COR-L47 (cell line): ENCODE data around the gene NOTCH4.
A peak's percentile ranks its signal among the peaks of the same experiment; 100 is the strongest.
"Not testable (repeated sequence)": the region's sequence is repeated elsewhere in the genome, so short reads cannot be mapped to it uniquely, and the experiment has no call there.

Source experiments
- DNase-seq: peaks from one replicate; lab custom pipeline; 2025; lab: John Stamatoyannopoulos, UW

The NOTCH4 gene

GRCh38 chr6:32223258-32224235 is at the start of gene NOTCH4:
NOTCH4 (minus strand) TSS chr6:32224067; CDS start chr6:32223928, 139 bp downstream.
- no peak for DNase-seq

GRCh38 chr6:32271429-32271828 is 47.6 kb upstream of the NOTCH4 start:
- no peak for DNase-seq

GRCh38 chr6:32268459-32268858 is 44.6 kb upstream of the NOTCH4 start:
- DNase-seq = not testable (repeated sequence)

- no peak for DNase-seq
These were observed 43.2 kb upstream of the NOTCH4 start for GRCh38 chr6:32267035-32267434.

GRCh38 chr6:32257262-32257661 is 33.4 kb upstream of the NOTCH4 start:
- DNase-seq = not testable (repeated sequence)

DNA sequence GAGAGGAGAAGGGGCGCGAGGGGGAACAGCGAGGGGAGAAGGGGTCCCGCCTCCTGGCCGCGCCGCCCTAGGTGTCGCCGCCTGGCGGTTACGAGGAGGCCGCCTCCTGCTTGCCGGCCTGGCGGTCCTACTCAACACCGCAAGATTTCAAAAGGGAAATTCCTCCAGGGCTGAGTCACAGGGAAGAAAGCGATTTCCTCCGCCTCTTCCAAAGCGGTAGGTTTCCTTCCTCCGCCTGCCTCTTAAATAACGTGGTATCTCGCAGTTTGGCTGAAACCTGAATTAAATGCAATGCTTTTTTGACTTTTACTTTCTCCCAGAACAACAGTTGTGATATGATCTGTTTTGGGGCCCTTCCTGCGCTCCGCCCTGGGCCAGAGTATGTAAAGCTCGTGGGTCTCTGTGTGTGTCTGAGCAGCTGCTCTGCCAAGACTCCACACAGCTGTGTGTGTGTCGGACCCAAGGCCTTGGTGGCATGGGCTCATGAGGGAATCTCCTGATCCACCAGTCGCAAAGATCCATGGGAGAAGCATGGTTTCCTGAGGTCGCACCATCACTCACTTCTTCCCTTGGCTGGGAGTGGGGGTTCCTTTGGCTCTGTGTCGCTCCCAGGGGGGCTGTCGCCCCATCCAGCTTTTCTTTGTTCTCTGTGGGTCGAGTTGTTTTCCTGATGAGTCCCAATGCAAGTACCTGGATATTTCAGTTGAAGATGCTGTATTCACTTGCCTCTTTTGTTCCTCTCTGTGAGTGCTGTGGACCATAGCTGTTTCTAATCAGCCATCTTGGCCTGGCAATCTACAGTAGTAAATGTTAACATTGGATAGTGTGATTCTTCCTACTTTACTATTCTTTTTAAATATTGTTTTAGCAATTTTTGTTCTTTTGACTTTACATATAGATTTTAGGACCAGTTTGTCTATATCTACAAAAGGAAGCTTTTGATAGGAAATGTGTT is 31.6 kb upstream of the NOTCH4 start:
- DNase-seq = no peak

DNA sequence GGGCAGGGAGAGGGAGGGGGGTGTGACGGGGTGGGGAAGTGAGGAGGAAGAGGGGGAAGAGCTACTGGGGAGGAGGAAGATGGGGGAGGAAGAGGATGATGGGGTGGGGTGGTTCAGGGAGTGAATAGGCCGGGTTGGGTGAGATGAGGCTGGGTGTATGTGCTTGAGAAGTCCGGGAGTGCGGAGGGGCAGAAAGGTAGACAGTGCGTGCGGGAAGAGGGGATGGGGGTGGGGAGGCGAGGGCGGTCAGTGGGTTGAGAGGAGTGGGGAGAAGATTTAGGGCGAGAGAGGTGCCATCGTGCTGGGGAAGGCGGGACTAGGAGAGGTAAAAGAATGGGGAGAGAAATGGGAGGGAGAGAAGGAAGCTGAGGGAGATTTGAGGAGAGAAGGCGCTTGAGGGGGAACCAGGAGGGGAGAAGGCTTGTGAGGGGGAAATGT is 30.9 kb upstream of the NOTCH4 start:
- no peak for DNase-seq

DNA sequence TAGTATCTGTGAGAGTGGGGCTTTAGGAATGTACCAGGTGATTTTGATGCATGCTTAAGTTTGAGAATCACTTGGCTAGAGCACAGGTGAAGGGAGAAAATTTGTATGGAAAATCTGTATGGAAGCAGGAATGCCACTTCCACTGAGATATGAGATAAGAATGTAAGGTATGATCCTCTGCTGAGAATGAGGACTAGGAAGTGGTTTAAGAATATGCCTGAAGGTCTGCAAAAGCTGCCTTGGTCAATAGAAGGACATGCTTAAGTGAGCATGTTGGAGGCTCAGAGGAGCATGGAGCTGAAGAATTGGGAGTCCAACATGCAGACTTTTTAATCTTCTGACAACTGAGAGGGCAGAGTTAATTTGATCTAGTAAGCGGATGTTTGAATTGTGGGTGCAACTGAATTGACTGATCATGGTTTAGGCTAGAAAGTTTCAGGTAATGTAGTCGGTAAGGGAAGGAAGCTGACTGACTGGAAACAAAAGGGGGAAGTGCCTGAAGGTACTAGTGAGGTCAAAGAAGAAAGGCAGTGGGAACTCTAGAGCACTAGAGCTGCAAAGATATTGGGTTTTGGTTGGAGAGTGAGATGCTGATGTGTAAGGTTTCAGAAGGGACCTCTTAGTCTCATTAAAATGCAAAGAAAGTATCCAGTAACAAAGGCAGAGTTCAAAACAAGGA is 28.6 kb upstream of the NOTCH4 start:
- no peak for DNase-seq

- DNase-seq = no peak
These were observed 25.4 kb upstream of the NOTCH4 start for GRCh38 chr6:32249262-32249661.

DNA sequence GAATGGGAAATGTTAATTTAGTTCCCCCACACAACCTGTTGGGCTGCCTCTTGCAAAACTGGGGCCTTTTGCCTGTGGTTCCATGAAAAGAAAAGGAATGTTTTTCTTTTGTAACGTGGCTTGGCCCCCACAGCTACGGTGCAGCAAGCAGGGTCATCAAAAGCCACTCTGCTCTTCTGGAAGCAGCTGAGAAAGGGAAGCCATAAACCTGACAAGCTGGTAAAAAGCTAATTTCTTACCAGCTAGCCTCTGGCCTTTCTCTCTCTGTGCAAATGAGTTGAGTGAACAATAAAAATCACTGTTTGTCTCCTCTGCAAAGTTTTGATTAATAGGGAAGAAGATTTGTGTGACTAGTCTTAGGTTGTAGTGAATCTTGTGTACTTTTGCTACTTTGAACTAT is 23.5 kb upstream of the NOTCH4 start:
- DNase-seq = no peak

GRCh38 chr6:32244946-32245398 is 21.1 kb upstream of the NOTCH4 start:
- DNase-seq = peak; percentile 31

- no peak for DNase-seq
These were observed 20.4 kb upstream of the NOTCH4 start for GRCh38 chr6:32244270-32244669.

DNA sequence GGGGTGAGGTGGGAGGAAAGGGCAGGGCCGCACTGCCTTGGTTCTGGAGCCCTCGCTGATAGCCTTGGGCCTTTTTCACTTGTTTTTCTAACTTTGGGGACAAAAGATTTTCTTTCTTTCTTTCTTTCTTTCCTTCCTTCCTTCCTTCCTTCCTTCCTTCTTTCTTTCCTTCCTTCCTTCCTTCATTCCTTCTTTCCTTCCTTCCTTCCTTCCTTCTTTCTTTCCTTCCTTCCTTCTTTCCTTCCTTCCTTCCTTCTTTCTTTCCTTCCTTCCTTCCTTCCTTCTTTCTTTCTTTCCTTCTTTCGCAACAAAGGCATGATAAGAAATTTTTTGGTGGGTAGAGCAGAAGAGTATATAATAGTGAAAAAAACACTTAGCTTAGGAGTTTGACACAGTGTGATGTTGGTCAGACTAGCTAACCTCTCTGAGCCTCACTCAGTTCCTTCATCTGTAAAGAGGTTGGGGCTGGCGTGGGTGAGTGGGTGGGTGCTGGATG is 18.5 kb upstream of the NOTCH4 start:
- not testable (repeated sequence) for DNase-seq

GRCh38 chr6:32240686-32241085 is 16.8 kb upstream of the NOTCH4 start:
- DNase-seq = no peak

DNA sequence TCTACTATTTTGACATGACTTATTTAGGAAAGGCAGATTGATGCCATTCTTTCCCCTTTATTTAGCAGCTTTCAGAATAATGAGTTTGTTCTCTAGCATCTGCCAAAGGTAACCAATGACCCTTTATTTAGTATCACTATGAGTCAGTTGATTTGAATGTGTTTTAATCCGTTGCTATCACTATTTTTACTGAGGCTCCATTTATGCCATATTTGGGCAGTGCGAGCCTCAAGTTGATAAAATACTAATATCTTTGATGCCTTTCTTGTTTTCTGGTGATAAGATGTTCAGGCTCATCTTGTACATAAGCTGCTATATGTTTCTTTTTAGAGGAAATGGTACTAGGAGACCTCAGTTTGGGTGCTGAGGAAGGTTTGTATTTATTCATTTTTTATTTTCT is 15.6 kb upstream of the NOTCH4 start:
- DNase-seq = no peak

DNA sequence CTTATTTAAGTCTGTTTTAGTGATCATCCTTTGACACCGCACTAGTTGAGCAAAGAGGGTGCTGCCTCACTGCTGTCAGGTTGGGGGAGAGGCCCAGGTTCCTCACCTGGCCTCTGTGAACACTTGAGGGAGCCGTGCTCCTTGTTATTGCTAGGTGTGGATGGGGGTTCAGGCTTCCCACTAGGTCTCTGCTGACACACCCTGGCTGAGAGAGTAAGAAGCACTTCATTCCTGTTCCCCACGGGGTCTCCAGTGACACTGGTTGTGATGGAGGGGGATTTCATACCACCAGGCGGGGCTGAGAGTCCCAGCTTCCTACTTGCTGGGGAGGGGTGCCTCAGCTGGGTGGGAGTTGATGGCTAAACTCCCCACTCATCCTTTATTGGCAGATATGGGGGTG is 11.1 kb upstream of the NOTCH4 start:
- DNase-seq = no peak

DNA sequence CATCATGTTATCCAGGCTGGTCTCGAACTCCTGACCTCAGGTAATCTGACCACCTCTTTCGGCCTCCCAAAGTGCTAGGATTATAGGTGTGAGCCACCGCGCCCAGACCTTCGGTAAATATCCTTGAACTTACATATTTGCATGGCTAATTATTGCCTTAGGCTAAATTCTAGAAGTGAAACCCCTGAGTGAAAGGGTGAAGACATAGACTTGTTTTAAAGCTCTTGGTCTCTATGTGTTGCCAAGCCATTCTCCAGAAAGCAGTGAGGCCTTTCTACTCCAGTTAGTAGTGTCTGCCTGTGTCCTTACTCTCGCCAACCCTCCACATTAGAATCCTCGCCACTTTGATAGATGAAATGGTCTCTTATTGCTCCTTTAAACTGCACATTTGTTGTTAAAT is 2.6 kb upstream of the NOTCH4 start:
- DNase-seq = no peak

DNA sequence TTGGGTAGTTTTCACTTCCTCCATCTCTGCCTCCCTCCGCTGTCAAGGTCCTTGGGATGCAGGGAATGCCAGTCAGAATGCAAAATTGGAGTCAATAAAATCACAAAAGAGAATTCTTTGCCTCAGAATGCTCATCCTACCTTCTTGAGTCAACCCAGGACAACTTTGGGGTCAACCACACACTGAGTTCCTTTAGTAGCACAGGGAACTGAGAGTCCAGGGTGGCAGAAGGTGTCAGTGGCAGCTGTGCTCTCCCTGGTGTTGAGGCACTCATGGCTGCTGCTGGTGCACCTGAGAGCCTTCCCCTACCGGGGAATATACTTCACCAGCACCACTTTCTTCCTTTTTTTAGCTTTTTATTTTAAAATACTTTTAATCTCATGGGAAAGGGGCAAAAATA is 829 bp upstream of the NOTCH4 start:
- DNase-seq = no peak

DNA sequence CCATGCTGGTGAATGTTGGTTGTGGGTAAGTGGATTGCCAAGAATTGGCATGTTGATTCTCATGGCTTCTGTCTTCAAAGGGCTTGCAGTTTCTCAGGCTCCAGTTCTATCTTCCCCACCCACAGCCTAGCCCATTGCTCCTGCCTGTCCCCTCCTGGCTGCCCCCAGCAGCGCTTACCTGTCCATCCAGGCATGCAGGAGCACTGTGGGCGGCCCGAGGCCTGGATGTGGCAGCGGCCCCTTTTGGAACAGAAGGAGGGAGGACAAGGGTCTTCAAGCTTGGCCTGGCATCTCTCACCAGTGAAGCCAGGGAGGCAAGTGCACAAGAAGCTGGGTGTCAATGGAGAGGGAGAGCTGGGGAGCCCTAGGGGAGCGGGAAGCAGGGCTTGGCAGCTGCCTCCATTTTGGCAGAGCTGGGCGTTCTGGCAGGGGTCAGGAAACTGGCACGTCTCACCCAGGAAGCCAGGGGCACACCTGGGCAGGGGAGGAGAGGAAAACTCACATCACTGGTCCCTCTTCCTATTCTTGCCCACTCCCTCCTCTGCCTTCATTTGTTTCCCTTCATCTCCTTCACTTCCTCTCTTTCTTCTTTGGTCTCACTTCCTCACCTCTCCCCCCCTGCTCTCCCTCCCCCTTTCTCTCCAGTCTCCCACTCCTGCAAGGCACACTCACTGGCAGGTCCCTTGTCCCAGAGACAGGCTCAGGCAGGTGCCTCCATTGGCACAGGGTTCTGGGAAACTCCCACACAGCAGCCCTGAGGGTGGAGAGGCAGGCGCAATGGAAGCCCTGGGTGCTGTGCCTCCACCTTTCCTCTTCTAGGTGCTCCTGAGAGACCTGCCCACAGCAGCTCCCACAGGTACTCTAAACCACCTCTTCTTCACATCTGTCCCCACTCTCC is 1.3 kb downstream of the NOTCH4 start:
- no peak for DNase-seq

- no peak for DNase-seq
These were observed 3.8 kb downstream of the NOTCH4 start for GRCh38 chr6:32220021-32220420.

DNA sequence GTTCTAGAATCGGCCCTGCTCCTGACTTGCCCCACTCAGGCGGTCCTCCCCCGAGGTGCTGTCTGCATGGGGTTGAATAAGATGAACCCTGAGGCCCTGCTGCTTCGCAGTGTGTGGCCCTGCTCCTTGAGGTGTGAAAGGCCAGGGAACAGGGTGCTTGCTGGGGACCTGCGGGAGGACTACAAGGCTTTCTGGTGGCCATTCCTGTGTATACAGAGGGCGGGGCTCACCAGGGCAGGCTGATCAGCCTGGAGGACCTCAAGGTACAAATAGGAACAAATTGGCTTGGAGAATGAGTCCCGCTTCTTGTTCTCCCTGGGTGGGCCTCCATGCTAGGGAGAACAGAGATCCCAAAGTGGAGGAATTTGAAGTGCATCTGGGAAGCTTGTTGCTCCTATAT is 5.7 kb downstream of the NOTCH4 start:
- no peak for DNase-seq
